Measurements from ENCODE around the gene BRMS1. TPM values are rescaled to one million over a fixed set of nuclear protein-coding genes. Genes with fewer than 3 reads are reported as not detected.
"Not testable (repeated sequence)": the region's sequence is repeated elsewhere in the genome, so short reads cannot be mapped to it uniquely, and the experiment has no call there.

BRMS1 gene
- total and polyA plus RNA-seq, 2 donors, result 43.1 to 63.0 TPM

DNA sequence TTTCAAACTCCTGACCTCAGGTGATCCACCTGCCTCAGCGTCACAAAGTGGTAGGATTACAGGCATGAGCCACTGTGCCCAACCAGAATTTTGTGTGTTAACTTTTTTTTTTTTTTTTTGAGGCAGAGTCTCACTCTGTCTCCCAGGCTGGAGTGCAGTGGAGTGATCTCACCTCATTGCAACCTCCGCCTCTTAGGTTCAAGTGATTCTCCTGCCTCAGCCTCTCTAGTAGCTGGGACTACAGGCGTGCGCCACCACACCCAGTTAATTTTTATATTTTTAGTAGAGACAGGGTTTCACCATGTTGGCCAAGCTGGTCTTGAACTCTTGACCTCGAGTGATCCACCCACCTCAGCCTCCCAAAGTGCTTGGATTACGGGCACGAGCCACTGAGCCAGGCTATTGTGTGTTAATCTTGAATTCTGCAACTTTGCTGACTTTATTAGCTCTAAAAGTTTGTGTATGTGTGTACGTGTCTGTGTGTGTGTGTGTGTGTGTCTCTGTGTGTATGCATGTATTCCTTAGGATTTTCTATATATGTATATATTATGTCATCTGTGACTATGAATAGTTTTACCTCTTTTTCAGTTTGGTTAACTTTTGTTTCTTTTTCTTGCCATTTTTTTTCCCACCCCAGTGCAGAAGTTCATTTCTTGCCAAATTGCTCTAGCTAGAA is 5.8 kb upstream of the BRMS1 start:
- DNase-seq (ENCODE audit: low read depth in 6 of 9, low spot score in 9 of 9); H3K27me3 ChIP-seq (ENCODE audit: control insufficient read depth in 2 of 2, insufficient read depth in 1 of 2, low read length in 1 of 2); H3K4me3 ChIP-seq (ENCODE audit: low read length in 2 of 2); H3K9me3 ChIP-seq (ENCODE audit: control insufficient read depth in 2 of 2, insufficient read depth in 1 of 2, low read length in 1 of 2); H3K36me3 ChIP-seq (ENCODE audit: control insufficient read depth in 2 of 2, insufficient read depth in 2 of 2, low read length in 1 of 2); H3K27ac ChIP-seq (ENCODE audit: low read depth in 1 of 2, low read length in 1 of 2): not testable (repeated sequence)
- 91% methylated on average over 8 of the region's 8 CpGs for WGBS
- H3K4me1 ChIP-seq (ENCODE audit: control insufficient read depth in 2 of 2, insufficient read depth in 2 of 2, low read length in 2 of 2), result peaks cover 13 to 23% of the 10 kb centered on the region in 2 donors

DNA sequence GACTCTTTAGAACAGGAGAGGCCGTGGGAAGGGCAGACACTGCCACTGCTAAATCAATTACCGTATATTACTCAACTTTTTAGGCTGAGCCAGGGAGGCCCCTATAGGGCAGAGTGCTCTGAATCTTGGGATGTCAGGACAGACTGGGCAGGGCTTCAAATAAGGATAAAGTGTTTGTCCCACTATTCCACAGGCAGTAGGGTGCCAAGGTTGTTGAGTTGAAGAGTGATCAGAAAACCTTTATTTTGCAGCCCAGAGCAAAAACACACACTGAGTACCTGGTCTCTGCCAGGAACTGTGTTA is 4.1 kb upstream of the BRMS1 start:
- H3K4me3 ChIP-seq (ENCODE audit: low read length in 2 of 2), result no peak overlapping the region
- H3K9me3 ChIP-seq (ENCODE audit: control insufficient read depth in 2 of 2, insufficient read depth in 1 of 2, low read length in 1 of 2), result peaks cover 0 to 2% of the 10 kb centered on the region in 2 donors
- no peak overlapping the region for H3K27ac ChIP-seq (ENCODE audit: low read depth in 1 of 2, low read length in 1 of 2)
- H3K4me1 ChIP-seq (ENCODE audit: control insufficient read depth in 2 of 2, insufficient read depth in 2 of 2, low read length in 2 of 2), result peaks cover 20 to 35% of the 10 kb centered on the region in 2 donors
- DNase-seq (ENCODE audit: low read depth in 6 of 9, low spot score in 9 of 9), result no peak
- H3K36me3 ChIP-seq (ENCODE audit: control insufficient read depth in 2 of 2, insufficient read depth in 2 of 2, low read length in 1 of 2), result peaks cover 3 to 4% of the 10 kb centered on the region in 2 donors
- no peaks in the 10 kb centered on the region for H3K27me3 ChIP-seq (ENCODE audit: control insufficient read depth in 2 of 2, insufficient read depth in 1 of 2, low read length in 1 of 2)
- WGBS, result 95% methylated on average over 2 of the region's 2 CpGs

DNA sequence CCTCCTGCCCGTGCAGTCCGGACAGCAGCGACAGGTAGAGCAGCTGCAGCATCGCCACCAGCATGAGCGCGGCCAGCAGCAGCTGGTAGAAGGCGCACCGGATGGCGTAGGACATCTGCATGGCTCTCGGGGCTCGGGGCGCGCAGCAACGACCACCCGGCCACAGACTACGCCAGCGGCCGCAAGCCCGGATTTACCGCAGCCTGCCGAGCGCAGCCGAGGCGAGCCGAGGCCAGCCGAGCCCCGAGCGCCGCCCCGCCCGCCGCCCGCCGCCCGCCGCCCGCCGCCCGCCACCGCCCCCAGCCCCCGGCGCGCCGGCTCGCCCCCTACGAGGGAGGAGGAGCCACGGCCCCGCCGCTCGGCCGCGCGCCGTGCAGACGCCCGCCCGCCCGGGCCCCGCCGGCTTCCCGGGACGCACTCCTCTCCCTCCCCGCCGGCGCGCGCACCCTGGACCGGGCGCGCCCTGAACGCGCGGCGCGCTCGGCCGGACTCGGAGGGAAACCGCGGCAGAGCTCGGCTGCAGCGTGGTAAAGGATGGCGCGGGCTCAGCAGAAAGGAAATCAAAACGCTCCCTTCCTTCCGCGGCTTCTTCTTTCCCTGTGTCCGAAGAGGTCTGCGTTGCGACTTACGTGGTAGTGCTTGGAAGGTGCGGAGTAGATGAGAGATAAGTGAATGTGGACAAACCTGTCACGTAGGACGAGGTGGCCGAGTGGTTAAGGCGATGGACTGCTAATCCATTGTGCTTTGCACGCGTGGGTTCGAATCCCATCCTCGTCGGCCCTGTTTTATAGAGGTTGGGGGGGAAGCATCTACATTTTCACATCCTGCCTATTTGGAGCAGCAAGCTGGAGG is 2.7 kb upstream of the BRMS1 start, which contains the start of gene B4GAT1:
TSS of gene B4GAT1 (minus strand) at position 205 of the 852 bp plus-strand sequence. CDS start at position 121, 84 bp downstream.
- H3K4me1 ChIP-seq (ENCODE audit: control insufficient read depth in 2 of 2, insufficient read depth in 2 of 2, low read length in 2 of 2), result peaks cover 28 to 37% of the 10 kb centered on the region in 2 donors
- peaks cover 4 to 8% of the 10 kb centered on the region in 2 donors for H3K36me3 ChIP-seq (ENCODE audit: control insufficient read depth in 2 of 2, insufficient read depth in 2 of 2, low read length in 1 of 2)
- peak in 6 of 9 donors; percentile 69 to 92 (median 78) for DNase-seq (ENCODE audit: low read depth in 6 of 9, low spot score in 9 of 9)
- peaks cover 0 to 2% of the 10 kb centered on the region in 2 donors for H3K9me3 ChIP-seq (ENCODE audit: control insufficient read depth in 2 of 2, insufficient read depth in 1 of 2, low read length in 1 of 2)
- H3K4me3 ChIP-seq (ENCODE audit: low read length in 2 of 2), result peak within 1 kb of the TSS; percentile 80 to 92
- under 1% methylated on average over 101 of the region's 101 CpGs for WGBS
- H3K27ac ChIP-seq (ENCODE audit: low read depth in 1 of 2, low read length in 1 of 2), result peak within 1 kb of the TSS; percentile 75 to 91
- H3K27me3 ChIP-seq (ENCODE audit: control insufficient read depth in 2 of 2, insufficient read depth in 1 of 2, low read length in 1 of 2), result no peaks in the 10 kb centered on the region

DNA sequence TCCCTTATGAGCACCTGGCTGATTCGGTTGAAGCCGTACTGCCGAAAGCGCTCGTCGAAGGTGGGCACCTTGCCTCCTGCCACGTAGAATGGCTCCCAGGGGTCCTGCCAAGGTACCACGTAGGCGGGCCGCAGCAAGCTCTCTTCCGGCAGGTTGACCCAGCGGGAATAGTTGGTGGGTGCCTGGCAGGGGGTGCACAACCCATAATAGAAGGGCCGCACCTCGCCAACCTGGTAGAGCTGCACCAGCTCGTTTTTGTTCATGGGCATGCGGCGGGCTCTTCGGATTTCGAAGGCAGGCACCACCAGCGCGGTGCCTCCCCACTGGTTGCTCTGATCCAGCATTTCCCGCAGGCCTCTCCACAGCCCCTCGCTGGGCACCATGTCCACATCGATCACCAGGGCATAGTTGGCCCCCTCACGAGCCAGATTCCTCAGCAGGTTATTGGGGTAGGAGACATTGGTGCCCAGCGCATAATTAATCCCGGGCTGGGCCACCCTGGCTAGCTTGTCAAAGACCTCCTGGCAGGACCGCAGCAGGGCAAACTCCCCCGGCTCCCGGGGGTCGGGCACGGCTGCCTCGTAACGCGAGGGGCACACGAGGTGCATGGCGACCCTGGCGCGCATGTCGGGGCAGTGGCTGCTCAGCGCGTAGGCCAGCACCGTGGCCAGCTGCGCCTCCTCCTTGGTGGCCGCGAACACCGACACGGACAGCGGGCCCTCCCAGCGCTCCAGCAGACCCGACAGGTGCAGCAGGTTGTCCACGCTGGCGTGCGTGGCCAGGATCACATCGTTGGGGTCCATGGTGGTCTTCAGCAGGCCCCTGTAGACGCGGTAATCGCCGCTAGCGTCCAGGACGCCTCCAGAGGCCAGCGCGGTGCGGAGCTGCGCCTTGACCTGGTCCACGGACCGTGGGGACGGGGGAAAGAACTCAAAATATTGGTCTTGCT is 1.8 kb upstream of the BRMS1 start:
- Histone ChIP-seq H3K36me3 (ENCODE audit: control insufficient read depth in 2 of 2, insufficient read depth in 2 of 2, low read length in 1 of 2) (peaks cover 9 to 15% of the 10 kb centered on the region in 2 donors), H3K27ac (ENCODE audit: low read depth in 1 of 2, low read length in 1 of 2) (peak overlapping the region; percentile 58 to 91), H3K9me3 (ENCODE audit: control insufficient read depth in 2 of 2, insufficient read depth in 1 of 2, low read length in 1 of 2) (peaks cover 0 to 2% of the 10 kb centered on the region in 2 donors), H3K4me1 (ENCODE audit: control insufficient read depth in 2 of 2, insufficient read depth in 2 of 2, low read length in 2 of 2) (peaks cover 28 to 37% of the 10 kb centered on the region in 2 donors), H3K4me3 (ENCODE audit: low read length in 2 of 2) (peak overlapping the region; percentile 80 to 92), H3K27me3 (ENCODE audit: control insufficient read depth in 2 of 2, insufficient read depth in 1 of 2, low read length in 1 of 2) (no peaks in the 10 kb centered on the region)
- no peak for DNase-seq (ENCODE audit: low read depth in 6 of 9, low spot score in 9 of 9)
- WGBS, result 36% methylated on average over 68 of the region's 68 CpGs

DNA sequence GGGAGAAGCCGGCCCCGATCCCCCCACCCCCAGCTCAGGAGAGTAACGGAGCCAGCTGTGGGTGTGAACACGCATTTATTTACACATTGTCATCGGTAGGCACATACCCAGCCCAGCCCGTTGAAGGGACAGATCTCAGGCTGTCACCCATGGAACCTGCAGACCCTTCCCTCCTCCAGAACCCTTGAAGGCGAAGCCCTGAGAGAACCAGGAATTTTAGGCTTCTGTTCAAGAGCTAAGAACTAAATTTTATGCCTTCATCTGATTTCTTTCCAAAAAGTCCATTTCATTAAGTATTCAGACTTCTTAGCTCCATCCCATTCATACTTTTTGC is 379 bp upstream of the BRMS1 start:
- Histone ChIP-seq H3K27ac (ENCODE audit: low read depth in 1 of 2, low read length in 1 of 2) (peak overlapping the region; percentile 80 to 88), H3K9me3 (ENCODE audit: control insufficient read depth in 2 of 2, insufficient read depth in 1 of 2, low read length in 1 of 2) (peaks cover 0 to 2% of the 10 kb centered on the region in 2 donors), H3K27me3 (ENCODE audit: control insufficient read depth in 2 of 2, insufficient read depth in 1 of 2, low read length in 1 of 2) (no peaks in the 10 kb centered on the region), H3K36me3 (ENCODE audit: control insufficient read depth in 2 of 2, insufficient read depth in 2 of 2, low read length in 1 of 2) (peaks cover 23 to 26% of the 10 kb centered on the region in 2 donors), H3K4me3 (ENCODE audit: low read length in 2 of 2) (peak overlapping the region; percentile 97 to 100), H3K4me1 (ENCODE audit: control insufficient read depth in 2 of 2, insufficient read depth in 2 of 2, low read length in 2 of 2) (peaks cover 28 to 37% of the 10 kb centered on the region in 2 donors)
- DNase-seq (ENCODE audit: low read depth in 6 of 9, low spot score in 9 of 9), result no peak
- 24% methylated on average over 7 of the region's 7 CpGs for WGBS

DNA sequence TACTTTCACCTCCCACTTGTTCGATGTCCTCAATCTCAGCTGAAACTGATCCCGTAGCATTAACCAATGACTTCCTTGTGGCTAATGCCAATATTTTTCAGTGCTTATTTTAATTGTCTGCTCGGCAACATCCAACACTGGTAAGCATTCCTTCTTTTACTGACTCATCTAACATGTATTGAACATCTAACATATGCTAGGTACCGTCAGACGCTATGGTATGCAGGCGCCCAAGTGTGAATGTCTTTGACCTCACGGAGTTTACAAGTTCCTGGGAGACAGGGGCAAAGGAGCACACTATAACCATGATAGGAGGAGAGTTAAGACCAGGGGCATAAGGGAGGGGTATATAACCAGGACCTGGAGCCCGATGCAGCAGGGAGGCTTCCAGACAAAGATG is 1.7 kb downstream of the BRMS1 start:
- no peak for DNase-seq (ENCODE audit: low read depth in 6 of 9, low spot score in 9 of 9)
- H3K27me3 ChIP-seq (ENCODE audit: control insufficient read depth in 2 of 2, insufficient read depth in 1 of 2, low read length in 1 of 2), result no peaks in the 10 kb centered on the region
- H3K27ac ChIP-seq (ENCODE audit: low read depth in 1 of 2, low read length in 1 of 2), result no peak overlapping the region
- H3K4me1 ChIP-seq (ENCODE audit: control insufficient read depth in 2 of 2, insufficient read depth in 2 of 2, low read length in 2 of 2), result peaks cover 28 to 34% of the 10 kb centered on the region in 2 donors
- peaks cover 0 to 2% of the 10 kb centered on the region in 2 donors for H3K9me3 ChIP-seq (ENCODE audit: control insufficient read depth in 2 of 2, insufficient read depth in 1 of 2, low read length in 1 of 2)
- WGBS, result 98% methylated on average over 8 of the region's 8 CpGs
- no peak overlapping the region for H3K4me3 ChIP-seq (ENCODE audit: low read length in 2 of 2)
- H3K36me3 ChIP-seq (ENCODE audit: control insufficient read depth in 2 of 2, insufficient read depth in 2 of 2, low read length in 1 of 2), result peaks cover 44 to 46% of the 10 kb centered on the region in 2 donors

DNA sequence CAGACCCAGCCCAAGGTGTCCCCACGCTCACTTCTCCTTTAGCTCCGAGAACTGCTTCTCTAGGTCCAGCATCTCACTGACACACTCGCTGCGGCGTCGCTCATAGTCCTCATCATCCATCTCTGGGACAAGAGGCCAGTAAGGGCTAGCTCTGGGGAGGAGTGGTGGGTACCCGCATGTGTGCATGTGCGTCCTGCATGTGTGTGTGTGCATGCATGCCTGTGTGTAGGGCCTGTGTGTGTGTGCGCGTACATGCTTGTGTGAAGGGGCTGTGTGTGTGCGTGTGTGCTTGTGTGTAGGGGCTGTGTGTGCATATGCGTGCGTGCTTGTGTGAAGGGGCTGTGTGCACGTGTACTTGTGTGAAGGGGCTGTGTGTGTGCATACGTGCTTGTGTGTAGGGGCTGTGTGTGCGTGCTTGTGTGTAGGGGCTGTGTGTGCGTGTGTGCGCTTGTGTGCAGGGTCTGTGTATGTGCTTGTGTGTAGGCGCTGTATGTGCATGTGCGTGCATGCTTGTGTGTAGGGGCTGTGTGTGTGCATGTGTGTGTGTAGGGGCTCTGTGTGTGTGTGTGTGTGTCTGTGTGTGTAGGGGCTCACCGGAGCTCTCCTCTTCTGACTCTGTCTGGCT is 3.3 kb downstream of the BRMS1 start:
- peaks cover 0 to 2% of the 10 kb centered on the region in 2 donors for H3K9me3 ChIP-seq (ENCODE audit: control insufficient read depth in 2 of 2, insufficient read depth in 1 of 2, low read length in 1 of 2)
- H3K27me3 ChIP-seq (ENCODE audit: control insufficient read depth in 2 of 2, insufficient read depth in 1 of 2, low read length in 1 of 2), result peaks cover 0 to 6% of the 10 kb centered on the region in 2 donors
- no peak overlapping the region for H3K27ac ChIP-seq (ENCODE audit: low read depth in 1 of 2, low read length in 1 of 2)
- H3K36me3 ChIP-seq (ENCODE audit: control insufficient read depth in 2 of 2, insufficient read depth in 2 of 2, low read length in 1 of 2), result peaks cover 58 to 60% of the 10 kb centered on the region in 2 donors
- DNase-seq (ENCODE audit: low read depth in 6 of 9, low spot score in 9 of 9), result no peak
- WGBS, result 97% methylated on average over 21 of the region's 21 CpGs
- H3K4me3 ChIP-seq (ENCODE audit: low read length in 2 of 2), result no peak overlapping the region
- peaks cover 26 to 34% of the 10 kb centered on the region in 2 donors for H3K4me1 ChIP-seq (ENCODE audit: control insufficient read depth in 2 of 2, insufficient read depth in 2 of 2, low read length in 2 of 2)
